HepG2 (cell line): Measurements from ENCODE around the gene CABP2. TPM values are rescaled to one million over a fixed set of nuclear protein-coding genes. Genes with fewer than 3 reads are reported as not detected.

Experiments
- FOXC1 ChIP-seq: sonication (generic); formaldehyde crosslinking; IDR thresholded peaks from 2 replicates; pipeline ENCODE4 v1.8.0; 2022; ENCODE audit warnings: mild to moderate bottlenecking, missing genetic modification reagents, borderline replicate concordance
- JDP2 ChIP-seq: sonication (generic); formaldehyde crosslinking; IDR thresholded peaks from 2 replicates; pipeline ENCODE4 v1.8.1; 2022; ENCODE audit warnings: missing genetic modification reagents, borderline replicate concordance
- KLF15 ChIP-seq: sonication (generic); formaldehyde crosslinking; IDR thresholded peaks from 2 replicates; pipeline ENCODE4 v1.8.1; 2023; ENCODE audit warnings: borderline replicate concordance, mild to moderate bottlenecking, inconsistent platforms, missing genetic modification reagents, mixed read lengths
- MYC ChIP-seq: sonication (generic); formaldehyde crosslinking; IDR thresholded peaks from 2 replicates; pipeline ENCODE4 v1.9.0; 2021; ENCODE audit warnings: missing genetic modification reagents, borderline replicate concordance
- RBFOX2 ChIP-seq: fragments of 200-400 bp; formaldehyde crosslinking; IDR thresholded peaks from 2 replicates; pipeline ENCODE4 v1.6.1; 2017; ENCODE audit warnings: low read depth, mild to moderate bottlenecking, low read length
- THAP11 ChIP-seq: IDR thresholded peaks from 2 replicates; pipeline ENCODE4 v1.6.1; 2016; ENCODE audit warnings: missing biosample characterization, missing genetic modification reagents
- ZFP1 ChIP-seq: IDR thresholded peaks from 2 replicates; pipeline ENCODE4 v1.6.1; 2016
- ZNF530 ChIP-seq: sonication (generic); formaldehyde crosslinking; IDR thresholded peaks from 2 replicates; pipeline ENCODE4 v1.5.0; 2020; ENCODE audit warnings: low read depth, mild to moderate bottlenecking, missing genetic modification reagents
- ZNF749 ChIP-seq: sonication (generic); formaldehyde crosslinking; IDR thresholded peaks from 2 replicates; pipeline ENCODE4 v1.8.0; 2022; ENCODE audit warnings: mild to moderate bottlenecking, missing genetic modification reagents, moderate library complexity, borderline replicate concordance
- polyA plus RNA-seq, 8 experiments: library from polyadenylated mRNA; depleted of rRNA in 3 of 8; stranded (reverse) in 7 of 8; unstranded in 1 of 8; fragments of >200 nt; fragmentation: Illumina TruSeq in 4 of 8; extraction: Trizol in 4 of 8; gene quantifications; 2 replicates each; pipeline versions ENCODE4 v1.2.1 to v1.2.3, GENCODE V29; 2011 to 2016; ENCODE audit warnings: low read depth in 4 of 8, missing spikeins in 1 of 8, mixed read lengths in 1 of 8; ENCODE audit not compliant: insufficient read depth in 1 of 8
- total RNA-seq, 5 experiments: library from RNA; depleted of rRNA; stranded (reverse); fragments of >200 nt; fragmentation: Illumina TruSeq; extraction: Trizol; gene quantifications; 2 replicates each; pipeline ENCODE4 v1.2.3, GENCODE V29; 2016; ENCODE audit warnings: low read depth in 1 of 5
- TF ChIP-seq, protein P1 (sequence below): sonication (generic); formaldehyde crosslinking; IDR thresholded peaks from 2 replicates; pipeline ENCODE4 v1.4.0; 2020; ENCODE audit warnings: mild to moderate bottlenecking, missing genetic modification reagents
- TF ChIP-seq, protein P2 (sequence below): sonication (generic); formaldehyde crosslinking; IDR thresholded peaks from 2 replicates; pipeline ENCODE4 v1.8.0; 2022; ENCODE audit warnings: mild to moderate bottlenecking, missing genetic modification reagents; ENCODE audit not compliant: insufficient replicate concordance
- TF ChIP-seq, protein P3 (sequence below): sonication (generic); formaldehyde crosslinking; IDR thresholded peaks from 2 replicates; pipeline ENCODE4 v1.5.0; 2020; ENCODE audit warnings: mild to moderate bottlenecking, missing genetic modification reagents
- TF ChIP-seq, protein P4 (sequence below): sonication (generic); formaldehyde crosslinking; conservative IDR thresholded peaks from 2 replicates; pipeline ENCODE4 v1.8.1; 2023; ENCODE audit warnings: missing genetic modification reagents
- TF ChIP-seq, protein P5 (sequence below): sonication (generic); formaldehyde crosslinking; IDR thresholded peaks from 2 replicates; pipeline ENCODE4 v1.4.0; 2020; ENCODE audit warnings: missing genetic modification reagents

The CABP2 gene
- total and polyA plus RNA-seq, 2 of the 13 experiments (the other 11 are each of a cell fraction or from before 2014, with no cell fraction given), result not detected

DNA sequence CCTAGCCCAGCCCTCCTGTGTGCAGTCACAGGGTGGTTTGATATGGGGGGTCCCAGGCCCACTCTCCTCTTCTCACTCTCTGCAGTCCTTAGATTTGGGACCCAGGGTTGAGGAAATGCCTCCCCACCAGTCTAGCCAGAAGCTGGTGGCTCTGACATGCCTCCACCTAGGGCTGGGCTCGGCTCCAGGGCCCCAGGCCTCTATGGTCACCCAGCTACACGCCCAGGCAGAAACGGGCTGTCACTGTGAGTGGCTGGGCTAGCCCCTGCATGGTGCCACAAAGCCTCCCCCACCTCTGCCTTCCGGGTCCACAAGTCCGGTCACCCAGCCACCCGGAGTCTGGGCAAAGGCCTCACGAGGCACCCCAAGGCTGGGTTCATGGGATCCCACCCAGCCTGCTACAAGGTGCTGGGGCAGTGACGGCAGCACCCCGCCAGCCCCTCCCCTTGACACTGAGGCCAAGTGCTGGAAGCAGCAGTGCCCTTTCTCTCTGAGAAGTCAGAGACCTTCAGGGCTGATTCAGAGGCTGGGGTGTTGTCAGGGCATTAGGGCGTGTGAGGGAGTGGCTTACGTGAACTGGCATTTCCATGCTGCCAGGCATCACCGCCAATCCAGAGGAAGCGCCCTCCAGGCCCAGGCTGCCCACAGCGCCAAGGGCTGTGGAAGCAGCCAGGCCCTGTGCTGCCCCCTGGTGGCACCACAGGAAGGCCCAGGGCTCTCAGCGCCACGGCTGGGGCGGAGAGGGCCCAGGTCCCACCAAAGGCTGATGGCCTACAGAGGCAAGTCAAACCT lies 17.4 kb downstream of the CABP2 start (continued):
- TF ChIP-seq, protein P1, sequence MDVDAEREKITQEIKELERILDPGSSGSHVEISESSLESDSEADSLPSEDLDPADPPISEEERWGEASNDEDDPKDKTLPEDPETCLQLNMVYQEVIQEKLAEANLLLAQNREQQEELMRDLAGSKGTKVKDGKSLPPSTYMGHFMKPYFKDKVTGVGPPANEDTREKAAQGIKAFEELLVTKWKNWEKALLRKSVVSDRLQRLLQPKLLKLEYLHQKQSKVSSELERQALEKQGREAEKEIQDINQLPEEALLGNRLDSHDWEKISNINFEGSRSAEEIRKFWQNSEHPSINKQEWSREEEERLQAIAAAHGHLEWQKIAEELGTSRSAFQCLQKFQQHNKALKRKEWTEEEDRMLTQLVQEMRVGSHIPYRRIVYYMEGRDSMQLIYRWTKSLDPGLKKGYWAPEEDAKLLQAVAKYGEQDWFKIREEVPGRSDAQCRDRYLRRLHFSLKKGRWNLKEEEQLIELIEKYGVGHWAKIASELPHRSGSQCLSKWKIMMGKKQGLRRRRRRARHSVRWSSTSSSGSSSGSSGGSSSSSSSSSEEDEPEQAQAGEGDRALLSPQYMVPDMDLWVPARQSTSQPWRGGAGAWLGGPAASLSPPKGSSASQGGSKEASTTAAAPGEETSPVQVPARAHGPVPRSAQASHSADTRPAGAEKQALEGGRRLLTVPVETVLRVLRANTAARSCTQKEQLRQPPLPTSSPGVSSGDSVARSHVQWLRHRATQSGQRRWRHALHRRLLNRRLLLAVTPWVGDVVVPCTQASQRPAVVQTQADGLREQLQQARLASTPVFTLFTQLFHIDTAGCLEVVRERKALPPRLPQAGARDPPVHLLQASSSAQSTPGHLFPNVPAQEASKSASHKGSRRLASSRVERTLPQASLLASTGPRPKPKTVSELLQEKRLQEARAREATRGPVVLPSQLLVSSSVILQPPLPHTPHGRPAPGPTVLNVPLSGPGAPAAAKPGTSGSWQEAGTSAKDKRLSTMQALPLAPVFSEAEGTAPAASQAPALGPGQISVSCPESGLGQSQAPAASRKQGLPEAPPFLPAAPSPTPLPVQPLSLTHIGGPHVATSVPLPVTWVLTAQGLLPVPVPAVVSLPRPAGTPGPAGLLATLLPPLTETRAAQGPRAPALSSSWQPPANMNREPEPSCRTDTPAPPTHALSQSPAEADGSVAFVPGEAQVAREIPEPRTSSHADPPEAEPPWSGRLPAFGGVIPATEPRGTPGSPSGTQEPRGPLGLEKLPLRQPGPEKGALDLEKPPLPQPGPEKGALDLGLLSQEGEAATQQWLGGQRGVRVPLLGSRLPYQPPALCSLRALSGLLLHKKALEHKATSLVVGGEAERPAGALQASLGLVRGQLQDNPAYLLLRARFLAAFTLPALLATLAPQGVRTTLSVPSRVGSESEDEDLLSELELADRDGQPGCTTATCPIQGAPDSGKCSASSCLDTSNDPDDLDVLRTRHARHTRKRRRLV (CRISPR knock-in tag), result 0 out of 2 replicates have a peak, but pooled peaks have one; percentile 36
- no peak for TF ChIP-seq JDP2
- peak; percentile 36 for TF ChIP-seq RBFOX2
- TF ChIP-seq ZNF749 (CRISPR knock-in tag), result no peak
- peak; percentile 42; the same call in 1 of the 2 replicates for TF ChIP-seq THAP11
- TF ChIP-seq ZFP1 (CRISPR knock-in tag), result no peak
- no peak for TF ChIP-seq KLF15 (CRISPR knock-in tag)
- TF ChIP-seq, protein P2, sequence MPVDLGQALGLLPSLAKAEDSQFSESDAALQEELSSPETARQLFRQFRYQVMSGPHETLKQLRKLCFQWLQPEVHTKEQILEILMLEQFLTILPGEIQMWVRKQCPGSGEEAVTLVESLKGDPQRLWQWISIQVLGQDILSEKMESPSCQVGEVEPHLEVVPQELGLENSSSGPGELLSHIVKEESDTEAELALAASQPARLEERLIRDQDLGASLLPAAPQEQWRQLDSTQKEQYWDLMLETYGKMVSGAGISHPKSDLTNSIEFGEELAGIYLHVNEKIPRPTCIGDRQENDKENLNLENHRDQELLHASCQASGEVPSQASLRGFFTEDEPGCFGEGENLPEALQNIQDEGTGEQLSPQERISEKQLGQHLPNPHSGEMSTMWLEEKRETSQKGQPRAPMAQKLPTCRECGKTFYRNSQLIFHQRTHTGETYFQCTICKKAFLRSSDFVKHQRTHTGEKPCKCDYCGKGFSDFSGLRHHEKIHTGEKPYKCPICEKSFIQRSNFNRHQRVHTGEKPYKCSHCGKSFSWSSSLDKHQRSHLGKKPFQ (CRISPR knock-in tag), result no peak
- TF ChIP-seq, protein P3, sequence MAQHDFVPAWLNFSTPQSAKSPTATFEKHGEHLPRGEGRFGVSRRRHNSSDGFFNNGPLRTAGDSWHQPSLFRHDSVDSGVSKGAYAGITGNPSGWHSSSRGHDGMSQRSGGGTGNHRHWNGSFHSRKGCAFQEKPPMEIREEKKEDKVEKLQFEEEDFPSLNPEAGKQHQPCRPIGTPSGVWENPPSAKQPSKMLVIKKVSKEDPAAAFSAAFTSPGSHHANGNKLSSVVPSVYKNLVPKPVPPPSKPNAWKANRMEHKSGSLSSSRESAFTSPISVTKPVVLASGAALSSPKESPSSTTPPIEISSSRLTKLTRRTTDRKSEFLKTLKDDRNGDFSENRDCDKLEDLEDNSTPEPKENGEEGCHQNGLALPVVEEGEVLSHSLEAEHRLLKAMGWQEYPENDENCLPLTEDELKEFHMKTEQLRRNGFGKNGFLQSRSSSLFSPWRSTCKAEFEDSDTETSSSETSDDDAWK (CRISPR knock-in tag), result no peak
- TF ChIP-seq FOXC1, result no peak
- peak; percentile 22; the same call in 1 of the 2 replicates for TF ChIP-seq MYC (CRISPR knock-in tag)
- TF ChIP-seq, protein P4, sequence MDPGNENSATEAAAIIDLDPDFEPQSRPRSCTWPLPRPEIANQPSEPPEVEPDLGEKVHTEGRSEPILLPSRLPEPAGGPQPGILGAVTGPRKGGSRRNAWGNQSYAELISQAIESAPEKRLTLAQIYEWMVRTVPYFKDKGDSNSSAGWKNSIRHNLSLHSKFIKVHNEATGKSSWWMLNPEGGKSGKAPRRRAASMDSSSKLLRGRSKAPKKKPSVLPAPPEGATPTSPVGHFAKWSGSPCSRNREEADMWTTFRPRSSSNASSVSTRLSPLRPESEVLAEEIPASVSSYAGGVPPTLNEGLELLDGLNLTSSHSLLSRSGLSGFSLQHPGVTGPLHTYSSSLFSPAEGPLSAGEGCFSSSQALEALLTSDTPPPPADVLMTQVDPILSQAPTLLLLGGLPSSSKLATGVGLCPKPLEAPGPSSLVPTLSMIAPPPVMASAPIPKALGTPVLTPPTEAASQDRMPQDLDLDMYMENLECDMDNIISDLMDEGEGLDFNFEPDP (CRISPR knock-in tag), result no peak
- TF ChIP-seq, protein P5, sequence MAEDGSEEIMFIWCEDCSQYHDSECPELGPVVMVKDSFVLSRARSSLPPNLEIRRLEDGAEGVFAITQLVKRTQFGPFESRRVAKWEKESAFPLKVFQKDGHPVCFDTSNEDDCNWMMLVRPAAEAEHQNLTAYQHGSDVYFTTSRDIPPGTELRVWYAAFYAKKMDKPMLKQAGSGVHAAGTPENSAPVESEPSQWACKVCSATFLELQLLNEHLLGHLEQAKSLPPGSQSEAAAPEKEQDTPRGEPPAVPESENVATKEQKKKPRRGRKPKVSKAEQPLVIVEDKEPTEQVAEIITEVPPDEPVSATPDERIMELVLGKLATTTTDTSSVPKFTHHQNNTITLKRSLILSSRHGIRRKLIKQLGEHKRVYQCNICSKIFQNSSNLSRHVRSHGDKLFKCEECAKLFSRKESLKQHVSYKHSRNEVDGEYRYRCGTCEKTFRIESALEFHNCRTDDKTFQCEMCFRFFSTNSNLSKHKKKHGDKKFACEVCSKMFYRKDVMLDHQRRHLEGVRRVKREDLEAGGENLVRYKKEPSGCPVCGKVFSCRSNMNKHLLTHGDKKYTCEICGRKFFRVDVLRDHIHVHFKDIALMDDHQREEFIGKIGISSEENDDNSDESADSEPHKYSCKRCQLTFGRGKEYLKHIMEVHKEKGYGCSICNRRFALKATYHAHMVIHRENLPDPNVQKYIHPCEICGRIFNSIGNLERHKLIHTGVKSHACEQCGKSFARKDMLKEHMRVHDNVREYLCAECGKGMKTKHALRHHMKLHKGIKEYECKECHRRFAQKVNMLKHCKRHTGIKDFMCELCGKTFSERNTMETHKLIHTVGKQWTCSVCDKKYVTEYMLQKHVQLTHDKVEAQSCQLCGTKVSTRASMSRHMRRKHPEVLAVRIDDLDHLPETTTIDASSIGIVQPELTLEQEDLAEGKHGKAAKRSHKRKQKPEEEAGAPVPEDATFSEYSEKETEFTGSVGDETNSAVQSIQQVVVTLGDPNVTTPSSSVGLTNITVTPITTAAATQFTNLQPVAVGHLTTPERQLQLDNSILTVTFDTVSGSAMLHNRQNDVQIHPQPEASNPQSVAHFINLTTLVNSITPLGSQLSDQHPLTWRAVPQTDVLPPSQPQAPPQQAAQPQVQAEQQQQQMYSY, result no peak
- no peak for TF ChIP-seq ZNF530 (CRISPR knock-in tag)
